Activated CD8-positive, alpha-beta T cell treated with anti-CD3 and anti-CD28 coated beads for 36 hours (primary cell): ENCODE data around the gene MLH3. TPM values are rescaled to one million over a fixed set of nuclear protein-coding genes. Genes with fewer than 3 reads are reported as not detected.

Source experiments
- ATAC-seq: fragments of 200-7000 bp; cut with Tn5 transposase; one replicate; pipeline ENCODE4 v1.10.0; 2021; ENCODE audit warnings: mild to moderate bottlenecking, moderate library complexity
- CTCF ChIA-PET: fragments of 350-600 bp; sonication (Branson Sonifier 250); formaldehyde crosslinking; loops from one replicate; lab custom pipeline; 2021; ENCODE audit warnings: antibody characterized with exemption; lab: Charles Lee
- POLR2A ChIA-PET: fragments of 350-600 bp; sonication (Branson Sonifier 250); formaldehyde crosslinking; loops from one replicate; lab custom pipeline; 2021; ENCODE audit warnings: antibody characterized with exemption; lab: Charles Lee
- DNase-seq: peaks from one replicate; pipeline ENCODE4 v3.0.0-alpha.2; 2020
- H3K27ac Mint-ChIP-seq: one replicate; pipeline ENCODE4 v1.8.0; 2021; ENCODE audit warnings: mild to moderate bottlenecking, mixed read lengths
- H3K27me3 Mint-ChIP-seq: one replicate; pipeline ENCODE4 v1.8.0; 2021; ENCODE audit warnings: mixed read lengths
- H3K36me3 Mint-ChIP-seq: one replicate; pipeline ENCODE4 v1.8.0; 2021; ENCODE audit warnings: low read depth, mixed read lengths
- H3K4me1 Mint-ChIP-seq: one replicate; pipeline ENCODE4 v1.8.0; 2021; ENCODE audit warnings: low read depth, mixed read lengths
- H3K4me3 Mint-ChIP-seq: one replicate; pipeline ENCODE4 v1.8.0; 2021; ENCODE audit warnings: mild to moderate bottlenecking, moderate library complexity, mixed read lengths
- H3K9me3 Mint-ChIP-seq: one replicate; pipeline ENCODE4 v1.8.0; 2021; ENCODE audit warnings: mixed read lengths
- CTCF ChIP-seq: fragments of 200-600 bp; IDR thresholded peaks from one replicate; pipeline ENCODE4 v1.8.0; 2022; ENCODE audit warnings: antibody characterized with exemption, mild to moderate bottlenecking
- intact Hi-C: fragments of 100-400 bp; cut with micrococcal nuclease; formaldehyde crosslinking; loops from one replicate; pipeline ENCODE4 v1.10.0; 2022
- total RNA-seq, 2 experiments: library from RNA; stranded (reverse); gene quantifications; one replicate each; pipeline ENCODE4 v1.2.3, GENCODE V29; 2021

The MLH3 gene
- total RNA-seq, 2 experiments from 2014 or later: 26.8 to 29.0 TPM

- TF ChIP-seq CTCF: no peak
- CTCF ChIA-PET: interaction anchor here (1.0 to 5.5 kb wide), 7 partner anchors 15 to 258 kb away, joined by 3 to 28 read pairs (median 4); partner anchors contain the start of gene ACYP1
- POLR2A ChIA-PET: interaction anchor here (1.1 kb wide), 1 partner anchor 38 kb away, joined by 3 read pairs; no protein-coding TSS in a partner anchor
- Mint-ChIP-seq H3K4me3 (no peak overlapping the region), H3K27ac (no peak overlapping the region), H3K27me3 (no peaks in the 10 kb centered on the region), H3K36me3 (peaks cover 55% of the 10 kb centered on the region), H3K9me3 (no peaks in the 10 kb centered on the region), H3K4me1 (peaks cover 59% of the 10 kb centered on the region)
- no peak for DNase-seq
- intact Hi-C loops: no loop called here
- ATAC-seq: no peak
These were observed 3.2 kb downstream of the MLH3 start for GRCh38 chr14:75048101-75048500.

- Mint-ChIP-seq H3K27ac (no peak overlapping the region), H3K27me3 (no peaks in the 10 kb centered on the region), H3K4me1 (peaks cover 53% of the 10 kb centered on the region), H3K36me3 (peaks cover 50% of the 10 kb centered on the region), H3K4me3 (no peak overlapping the region), H3K9me3 (no peaks in the 10 kb centered on the region)
- DNase-seq: no peak
- TF ChIP-seq CTCF: no peak
- ATAC-seq: no peak
- ChIA-PET CTCF (interaction anchor here (1.2 to 5.5 kb wide), 2 partner anchors 15 to 22 kb away, joined by 3 to 28 read pairs; partner anchors contain the start of gene ACYP1), POLR2A (interaction anchor here (0.6 kb wide), 1 partner anchor 21 kb away, joined by 3 read pairs; no protein-coding TSS in a partner anchor)
- intact Hi-C loops: no loop called here
These were observed 3.8 kb downstream of the MLH3 start for GRCh38 chr14:75047506-75047905.

- no peaks in the 10 kb centered on the region for H3K27me3 Mint-ChIP-seq
- DNase-seq (no peak), ATAC-seq (peak; percentile 53)
- peaks cover 56% of the 10 kb centered on the region for H3K4me1 Mint-ChIP-seq
- POLR2A ChIA-PET: interaction anchor here (0.6 kb wide), 1 partner anchor 22 kb away, joined by 3 read pairs; no protein-coding TSS in a partner anchor
- intact Hi-C loops: no loop called here
- H3K36me3 Mint-ChIP-seq: peaks cover 53% of the 10 kb centered on the region
- no peak overlapping the region for H3K4me3 Mint-ChIP-seq
- CTCF ChIA-PET: no interaction called here
- no peak overlapping the region for H3K27ac Mint-ChIP-seq
- no peak for TF ChIP-seq CTCF
- H3K9me3 Mint-ChIP-seq: no peaks in the 10 kb centered on the region
These were observed 4.4 kb downstream of the MLH3 start for GRCh38 chr14:75046899-75047298.

- CTCF ChIA-PET: interaction anchor here (1.5 kb wide), 1 partner anchor 10 kb away, joined by 4 read pairs; no protein-coding TSS in a partner anchor
- POLR2A ChIA-PET: no interaction called here
These were observed 5.0 kb downstream of the MLH3 start for GRCh38 chr14:75046275-75046674.

More at GRCh38 chr14:75046275-75046674, 5.0 kb downstream of the MLH3 start:
- peaks cover 50% of the 10 kb centered on the region for H3K36me3 Mint-ChIP-seq
- H3K27ac Mint-ChIP-seq: no peak overlapping the region
- no peak for TF ChIP-seq CTCF
- no peak overlapping the region for H3K4me3 Mint-ChIP-seq
- H3K4me1 Mint-ChIP-seq: peaks cover 52% of the 10 kb centered on the region
- no peak for ATAC-seq
- intact Hi-C loops: no loop called here
- no peaks in the 10 kb centered on the region for H3K27me3 Mint-ChIP-seq
- no peaks in the 10 kb centered on the region for H3K9me3 Mint-ChIP-seq
- no peak for DNase-seq
